Endothelial cell of umbilical vein (primary cell): ENCODE data around the gene MGST3. TPM values are rescaled to one million over a fixed set of nuclear protein-coding genes. Genes with fewer than 3 reads are reported as not detected.

Experiments
- BruUV-seq: library from RNA; stranded (reverse); fragments of 400-500 nt; replicated peaks from 2 replicates; lab custom pipeline; 2021; lab: Mats Ljungman, UMichigan
- CTCF ChIA-PET: fragments of 300-600, 350-600 bp; sonication (Branson Sonifier 250); formaldehyde crosslinking; loops from one replicate; lab custom pipeline; 2021; ENCODE audit warnings: antibody characterized with exemption, inconsistent platforms; lab: Charles Lee
- POLR2A ChIA-PET: fragments of 300-600, 350-600 bp; sonication (Branson Sonifier 250); formaldehyde crosslinking; loops from one replicate; lab custom pipeline; 2021; ENCODE audit warnings: antibody characterized with exemption, inconsistent platforms; lab: Charles Lee
- DNase-seq: peaks from one replicate; pipeline ENCODE4 v3.0.0-alpha.2; 2011; ENCODE audit warnings: low read depth, low spot score
- FAIRE-seq: peaks from 2 replicates; lab custom pipeline; 2011; peaks lifted over from hg19 to GRCh38; lab: Jason Lieb, UNC
- H2AFZ ChIP-seq: 2 replicates; pipeline ENCODE4 v1.6.0; 2012; ENCODE audit warnings: low read depth, low read length, control low read depth, inconsistent platforms
- H3K27ac ChIP-seq: 2 replicates; pipeline ENCODE4 v1.5.1; 2011; ENCODE audit warnings: low read depth, mild to moderate bottlenecking, control low read depth, low read length, moderate library complexity; ENCODE audit not compliant: insufficient read depth
- H3K27me3 ChIP-seq, 2 experiments: 2 replicates each; pipeline versions ENCODE4 v1.6.0 to v1.6.1; 2011; ENCODE audit warnings: low read length in 2 of 2, mixed read lengths in 1 of 2; ENCODE audit not compliant: control insufficient read depth in 2 of 2, insufficient read depth in 2 of 2
- H3K36me3 ChIP-seq, 2 experiments: 2 replicates in 1 of 2; 3 replicates in 1 of 2; pipeline ENCODE4 v1.5.1; 2011; ENCODE audit warnings: low read length in 2 of 2, mild to moderate bottlenecking in 1 of 2, moderate library complexity in 1 of 2; ENCODE audit not compliant: control insufficient read depth in 2 of 2, insufficient read depth in 2 of 2; ENCODE audit errors: extremely low read depth in 1 of 2
- H3K4me1 ChIP-seq: 3 replicates; pipeline ENCODE4 v1.5.1; 2011; ENCODE audit warnings: mild to moderate bottlenecking, low read length; ENCODE audit not compliant: control insufficient read depth, insufficient read depth; ENCODE audit errors: extremely low read depth
- H3K4me2 ChIP-seq: 2 replicates; pipeline ENCODE4 v1.6.1; 2011; ENCODE audit warnings: low read length, control low read depth, mixed read lengths; ENCODE audit not compliant: insufficient read depth
- H3K4me3 ChIP-seq, 3 experiments: fragments of 200-600 bp in 1 of 3; sonication (generic), shearing (Covaris generic) in 1 of 3; replicated peaks in 1 of 3; 2 replicates each; pipeline ENCODE4 v1.5.1; 2011 to 2016; ENCODE audit warnings: control low read depth in 3 of 3, low read length in 3 of 3, mild to moderate bottlenecking in 2 of 3, inconsistent platforms in 1 of 3, low read depth in 1 of 3, moderate library complexity in 1 of 3; ENCODE audit not compliant: insufficient read depth in 1 of 3
- H3K79me2 ChIP-seq: 2 replicates; pipeline ENCODE4 v1.6.0; 2012; ENCODE audit warnings: low read length, inconsistent platforms; ENCODE audit not compliant: control insufficient read depth, insufficient read depth
- H3K9ac ChIP-seq: replicated peaks from 2 replicates; pipeline ENCODE3; 2011; ENCODE audit warnings: low read length, control low read depth; ENCODE audit not compliant: insufficient read depth; ENCODE audit errors: extremely low read depth
- H3K9me1 ChIP-seq: replicated peaks from 3 replicates; pipeline ENCODE4 v1.6.0; 2011; ENCODE audit warnings: mild to moderate bottlenecking, low read length; ENCODE audit not compliant: control insufficient read depth, insufficient read depth; ENCODE audit errors: extremely low read depth
- H3K9me3 ChIP-seq: replicated peaks from 2 replicates; pipeline ENCODE4 v1.5.1; 2012; ENCODE audit warnings: low read length, inconsistent platforms; ENCODE audit not compliant: control insufficient read depth, insufficient read depth
- H4K20me1 ChIP-seq: replicated peaks from 2 replicates; pipeline ENCODE3; 2011; ENCODE audit warnings: mild to moderate bottlenecking, low read length; ENCODE audit not compliant: control insufficient read depth, insufficient read depth; ENCODE audit errors: extremely low read depth
- EZH2 ChIP-seq: IDR thresholded peaks from 2 replicates; pipeline ENCODE4 v1.6.1; 2012; ENCODE audit warnings: borderline replicate concordance, low read depth, mild to moderate bottlenecking, moderate library complexity, low read length, inconsistent platforms; ENCODE audit not compliant: severe bottlenecking
- FOS ChIP-seq: IDR thresholded peaks from 2 replicates; pipeline ENCODE4 v1.6.1; 2011; ENCODE audit warnings: mild to moderate bottlenecking, low read length, moderate library complexity, borderline replicate concordance; ENCODE audit not compliant: insufficient read depth
- GATA2 ChIP-seq: IDR thresholded peaks from 2 replicates; pipeline ENCODE4 v1.7.0; 2011; ENCODE audit warnings: low read depth, mild to moderate bottlenecking, moderate library complexity, mixed read lengths, low read length; ENCODE audit not compliant: insufficient read length, insufficient read depth
- JUN ChIP-seq: IDR thresholded peaks from 2 replicates; pipeline ENCODE4 v1.6.1; 2011; ENCODE audit warnings: borderline replicate concordance, low read depth; ENCODE audit not compliant: insufficient read length, insufficient read depth
- MYC ChIP-seq: IDR thresholded peaks from one replicate; pipeline ENCODE4 v1.6.1; 2011; ENCODE audit warnings: mild to moderate bottlenecking, low read depth, low read length
- POLR2A ChIP-seq: IDR thresholded peaks from 2 replicates; pipeline ENCODE4 v1.6.1; 2012; ENCODE audit warnings: low read depth, mild to moderate bottlenecking, control low read depth, low read length
- POLR2AphosphoS5 ChIP-seq: IDR thresholded peaks from 2 replicates; pipeline ENCODE4 v1.6.1; 2012; ENCODE audit warnings: low read depth, mild to moderate bottlenecking, control low read depth, low read length, moderate library complexity; ENCODE audit not compliant: insufficient read depth
- dilution Hi-C: fragments of 300-500 bp; cut with MboI; formaldehyde crosslinking; loops from one replicate; pipeline ENCODE4 v1.15.0; 2019; ENCODE audit warnings: low sequenced_read_pairs; ENCODE audit not compliant: extremely low pct_ligation_motif_present
- intact Hi-C: fragments of 100-400 bp; cut with micrococcal nuclease; formaldehyde crosslinking; loops from one replicate; pipeline ENCODE4 v1.10.0; 2022
- polyA plus RNA-seq, 4 experiments: library from polyadenylated mRNA; depleted of rRNA in 3 of 4; stranded (reverse) in 3 of 4; unstranded in 1 of 4; fragments of >200 nt; gene quantifications; 2 replicates each; pipeline versions ENCODE4 v1.2.1 to v1.2.3, GENCODE V29; 2011 to 2012; ENCODE audit warnings: missing spikeins in 1 of 4
- total RNA-seq: library from RNA; stranded (reverse); gene quantifications from 2 replicates; pipeline ENCODE4 v1.2.3, GENCODE V29; 2021
- TF ChIP-seq, protein P1 (sequence below), 2 donors: IDR thresholded peaks; 1 replicate in 1 of 2; 2 replicates in 1 of 2; pipeline ENCODE4 v1.5.1; 2011; ENCODE audit warnings: low read length in 2 of 2, mild to moderate bottlenecking in 2 of 2, moderate library complexity in 2 of 2, control low read depth in 1 of 2, inconsistent platforms in 1 of 2, low read depth in 1 of 2; ENCODE audit not compliant: insufficient read depth in 1 of 2; ENCODE audit errors: extremely low read depth in 1 of 2
- TF ChIP-seq, protein P2 (sequence below): IDR thresholded peaks from 2 replicates; pipeline ENCODE4 v1.6.1; 2011; ENCODE audit not compliant: insufficient read depth, insufficient read length

Gene MGST3
- total and polyA plus RNA-seq, 2 donors (not counting 3 experiments of a cell fraction or from before 2014, with no cell fraction given) = 164 to 288 TPM

DNA sequence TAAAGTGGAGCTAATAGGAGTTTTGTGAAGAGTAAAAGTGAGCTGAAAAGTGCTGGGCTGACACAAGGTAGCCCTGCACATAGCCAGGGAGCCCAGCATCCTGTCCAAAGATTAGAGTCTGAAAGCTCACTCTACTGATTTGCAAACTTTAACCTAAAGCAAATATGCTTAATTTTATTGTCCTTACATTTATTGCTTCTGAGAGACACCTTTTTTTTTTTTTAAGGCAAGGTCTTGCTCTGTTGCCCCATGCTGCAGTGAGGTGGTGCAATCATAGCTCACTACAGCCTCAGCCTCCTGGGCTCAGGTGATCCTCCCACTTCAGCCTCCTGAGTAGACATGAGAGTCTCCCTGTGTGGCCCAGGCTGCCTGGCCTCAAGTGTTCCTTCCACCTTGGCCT lies 16.5 kb downstream of the MGST3 start:
- H4K20me1 ChIP-seq = no peaks in the 10 kb centered on the region
- TF ChIP-seq, protein P1, sequence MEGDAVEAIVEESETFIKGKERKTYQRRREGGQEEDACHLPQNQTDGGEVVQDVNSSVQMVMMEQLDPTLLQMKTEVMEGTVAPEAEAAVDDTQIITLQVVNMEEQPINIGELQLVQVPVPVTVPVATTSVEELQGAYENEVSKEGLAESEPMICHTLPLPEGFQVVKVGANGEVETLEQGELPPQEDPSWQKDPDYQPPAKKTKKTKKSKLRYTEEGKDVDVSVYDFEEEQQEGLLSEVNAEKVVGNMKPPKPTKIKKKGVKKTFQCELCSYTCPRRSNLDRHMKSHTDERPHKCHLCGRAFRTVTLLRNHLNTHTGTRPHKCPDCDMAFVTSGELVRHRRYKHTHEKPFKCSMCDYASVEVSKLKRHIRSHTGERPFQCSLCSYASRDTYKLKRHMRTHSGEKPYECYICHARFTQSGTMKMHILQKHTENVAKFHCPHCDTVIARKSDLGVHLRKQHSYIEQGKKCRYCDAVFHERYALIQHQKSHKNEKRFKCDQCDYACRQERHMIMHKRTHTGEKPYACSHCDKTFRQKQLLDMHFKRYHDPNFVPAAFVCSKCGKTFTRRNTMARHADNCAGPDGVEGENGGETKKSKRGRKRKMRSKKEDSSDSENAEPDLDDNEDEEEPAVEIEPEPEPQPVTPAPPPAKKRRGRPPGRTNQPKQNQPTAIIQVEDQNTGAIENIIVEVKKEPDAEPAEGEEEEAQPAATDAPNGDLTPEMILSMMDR (IDR thresholded peaks at IDR 0.05; ENCODE audit: extremely low read depth in 1 of 2, insufficient read depth in 1 of 2, low read depth in 1 of 2, low read length in 2 of 2) = no peak
- TF ChIP-seq POLR2AphosphoS5 (no peak), FOS (no peak), MYC (no peak), EZH2 (no peak), JUN (no peak), GATA2 (no peak), POLR2A (no peak)
- TF ChIP-seq, protein P2, sequence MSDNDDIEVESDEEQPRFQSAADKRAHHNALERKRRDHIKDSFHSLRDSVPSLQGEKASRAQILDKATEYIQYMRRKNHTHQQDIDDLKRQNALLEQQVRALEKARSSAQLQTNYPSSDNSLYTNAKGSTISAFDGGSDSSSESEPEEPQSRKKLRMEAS = no peak
- H3K27ac ChIP-seq = no peak overlapping the region
- peaks cover 2 to 6% of the 10 kb centered on the region in 2 experiments for H3K36me3 ChIP-seq
- CTCF ChIA-PET = interaction anchor here (1.0 to 1.6 kb wide), 7 partner anchors 12 to 55 kb away, joined by 3 to 6 read pairs (median 3); partner anchors contain the start of genes ALDH9A1 and MGST3
- intact Hi-C loops = no loop called here
- H2AFZ ChIP-seq = no peak overlapping the region
- dilution Hi-C loops = no loop called here
- no peaks in the 10 kb centered on the region for H3K9me1 ChIP-seq
- BruUV-seq = no TSS peak
- no peaks in the 10 kb centered on the region for H3K9me3 ChIP-seq
- peaks cover 25% of the 10 kb centered on the region for H3K79me2 ChIP-seq
- H3K4me1 ChIP-seq = peaks cover 7% of the 10 kb centered on the region
- POLR2A ChIA-PET = interaction anchor here (1.0 kb wide), 1 partner anchor 11 kb away, joined by 5 read pairs; no protein-coding TSS in a partner anchor
- no peaks in the 10 kb centered on the region for H3K27me3 ChIP-seq
- H3K9ac ChIP-seq = no peak overlapping the region
- no peak overlapping the region for H3K4me2 ChIP-seq
- no peak overlapping the region for H3K4me3 ChIP-seq
- no peak for FAIRE-seq
- DNase-seq = no peak
